Measurements from ENCODE around the gene ZNF408. TPM values are rescaled to one million over a fixed set of nuclear protein-coding genes. Genes with fewer than 3 reads are reported as not detected.

ZNF408 gene
- total and polyA plus RNA-seq, 2 of the 13 experiments (the other 11 are each of a cell fraction or from before 2014, with no cell fraction given) = 11.2 to 12.5 TPM

- TF ChIP-seq SRSF9 (IDR thresholded peaks at IDR 0.05; ENCODE audit: borderline replicate concordance, insufficient read depth, low read depth, low read length, poor library complexity, severe bottlenecking) (no peak), HOXA7 (CRISPR knock-in tag; IDR thresholded peaks at IDR 0.05) (no peak), ZSCAN21 (CRISPR knock-in tag; IDR thresholded peaks at IDR 0.05; ENCODE audit: borderline replicate concordance) (peak; percentile 57; the same call in 1 of the 2 replicates), PTBP1 (IDR thresholded peaks at IDR 0.05; ENCODE audit: low read depth, low read length, poor library complexity, severe bottlenecking) (no peak), RXRB (CRISPR knock-in tag; IDR thresholded peaks at IDR 0.05; ENCODE audit: borderline replicate concordance) (peak; percentile 95), ZBTB42 (CRISPR knock-in tag; IDR thresholded peaks at IDR 0.05) (no peak), SUZ12 (IDR thresholded peaks at IDR 0.05; ENCODE audit: low read depth, low read length) (no peak), ZNF770 (CRISPR knock-in tag; IDR thresholded peaks at IDR 0.05) (no peak), ZNF432 (CRISPR knock-in tag; IDR thresholded peaks at IDR 0.05; ENCODE audit: borderline replicate concordance) (no peak), ZNF850 (CRISPR knock-in tag; conservative IDR thresholded peaks at IDR 0.05) (no peak), HDAC2 (CRISPR knock-in tag; IDR thresholded peaks at IDR 0.05) (peak; percentile 92), TIGD3 (CRISPR knock-in tag; IDR thresholded peaks at IDR 0.05; ENCODE audit: borderline replicate concordance) (peak; percentile 74; the same call in 1 of the 2 replicates), TRIM24 (CRISPR knock-in tag; IDR thresholded peaks at IDR 0.05) (no peak), CCDC6 (CRISPR knock-in tag; IDR thresholded peaks at IDR 0.05) (0 out of 2 replicates have a peak, but pooled peaks have one; percentile 59), IRF1 (CRISPR knock-in tag; IDR thresholded peaks at IDR 0.05; ENCODE audit: low read depth) (no peak), CENPT (CRISPR knock-in tag; IDR thresholded peaks at IDR 0.05; ENCODE audit: low read depth) (peak; percentile 90), BHLHE40 (IDR thresholded peaks at IDR 0.05; ENCODE audit: low read length) (no peak; the same call in 1 of the 2 replicates), ZNF782 (CRISPR knock-in tag; IDR thresholded peaks at IDR 0.05; ENCODE audit: borderline replicate concordance) (peak; percentile 28; the same call in 1 of the 2 replicates), ATF2 (CRISPR knock-in tag; IDR thresholded peaks at IDR 0.05) (peak; percentile 95), NCOA5 (CRISPR knock-in tag; IDR thresholded peaks at IDR 0.05) (no peak), HDAC6 (IDR thresholded peaks at IDR 0.05; ENCODE audit: low read depth, low read length) (no peak), FOXK1 (CRISPR knock-in tag; IDR thresholded peaks at IDR 0.05; ENCODE audit: borderline replicate concordance, low read depth) (peak; percentile 73; the same call in 1 of the 2 replicates), SATB2 (CRISPR knock-in tag; IDR thresholded peaks at IDR 0.05) (peak; percentile 71; the same call in 1 of the 2 replicates), TMF1 (CRISPR knock-in tag; IDR thresholded peaks at IDR 0.05; ENCODE audit: low read depth) (peak; percentile 75; the same call in 1 of the 2 replicates), ZBTB8A (CRISPR knock-in tag; IDR thresholded peaks at IDR 0.05; ENCODE audit: borderline replicate concordance, low read depth) (no peak)
These were observed 18.3 kb downstream of the ZNF408 start, which contains the start of gene F2 (continued) for GRCh38 chr11:46719048-46719542.
